Mucosa of gallbladder (tissue), 1 donor: ENCODE results near the gene JDP2. TPM values are rescaled to one million over a fixed set of nuclear protein-coding genes. Genes with fewer than 3 reads are reported as not detected.

Experiments used
- DNase-seq: peaks from one replicate; pipeline ENCODE4 v3.0.0-alpha.2; 2020; ENCODE audit warnings: low spot score
- total RNA-seq: library from RNA; stranded (reverse); gene quantifications from one replicate; pipeline ENCODE4 v1.2.1, GENCODE V29; 2021
- donor health status: DM: no; HTN: no; CAD: no.

JDP2 gene
- total RNA-seq, 1 donor from 2014 or later: 43.0 TPM

DNA sequence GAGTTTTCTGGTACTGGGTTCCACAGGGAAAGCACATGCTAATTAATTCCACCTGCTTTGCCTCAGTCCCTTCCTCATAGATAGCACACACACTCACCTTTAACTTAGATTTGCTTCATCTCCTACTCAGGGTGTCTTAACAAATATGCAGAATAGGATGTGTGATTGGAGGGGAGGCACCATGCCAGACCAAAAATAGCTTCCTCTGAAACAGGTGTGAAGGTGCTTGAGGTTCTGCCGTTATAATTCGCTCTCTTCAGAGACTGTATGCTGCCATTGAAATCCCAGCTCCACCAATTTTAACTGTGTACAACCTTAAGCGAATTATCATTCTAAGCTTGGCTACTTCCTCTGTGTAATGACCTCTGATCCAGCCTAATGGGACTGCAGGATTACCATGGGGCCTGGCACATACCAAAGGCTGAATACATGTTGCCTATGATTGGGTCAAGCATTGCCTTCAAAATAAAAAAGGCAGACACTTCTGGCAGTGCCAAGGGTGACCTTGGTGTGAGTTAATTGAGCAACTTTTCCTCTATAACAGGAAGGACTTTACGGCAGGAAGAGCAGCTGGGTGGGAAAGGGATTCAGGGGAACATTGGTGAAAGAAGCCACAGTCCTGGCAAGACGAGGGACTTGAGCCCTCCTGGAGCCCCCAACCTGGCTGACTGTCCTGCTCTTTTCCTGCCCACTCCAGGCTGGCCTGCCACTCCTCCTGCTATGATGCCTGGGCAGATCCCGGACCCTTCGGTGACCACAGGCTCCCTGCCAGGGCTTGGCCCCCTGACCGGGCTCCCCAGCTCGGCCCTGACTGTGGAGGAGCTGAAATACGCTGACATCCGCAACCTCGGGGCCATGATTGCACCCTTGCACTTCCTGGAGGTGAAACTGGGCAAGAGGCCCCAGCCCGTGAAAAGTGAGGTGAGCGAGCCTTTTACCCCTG, 9.7 kb downstream of the JDP2 start:
- DNase-seq: no peak

DNA sequence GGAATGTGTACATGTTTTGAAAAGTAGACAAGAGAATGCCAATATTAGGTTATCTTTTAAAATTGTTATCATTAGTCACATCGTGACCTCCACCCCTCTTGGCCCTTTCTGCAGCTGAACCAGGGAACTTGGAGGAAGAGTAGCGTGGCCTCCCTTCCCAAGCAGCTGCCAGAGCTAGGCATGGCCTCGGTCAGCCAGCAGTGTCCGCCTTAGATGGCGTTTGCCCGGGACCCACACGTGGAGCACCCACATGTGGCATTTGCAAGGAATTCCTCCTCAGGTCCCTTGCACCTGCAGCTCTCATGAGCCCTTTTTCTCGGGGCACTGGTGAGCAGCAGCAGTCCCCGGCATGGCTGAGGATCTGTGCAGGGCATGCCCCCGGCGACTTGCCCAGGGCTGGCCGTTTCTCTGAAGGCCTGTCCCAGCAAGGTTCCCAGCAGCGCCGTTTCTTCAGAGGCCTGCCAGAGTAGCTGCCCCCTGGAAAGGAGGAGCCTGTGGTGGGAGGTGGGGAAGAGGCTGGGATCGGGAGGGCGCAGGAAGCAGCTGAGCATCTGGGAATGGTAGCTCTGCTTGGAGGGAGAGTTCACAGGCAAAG, 10.8 kb downstream of the JDP2 start:
- no peak for DNase-seq

DNA sequence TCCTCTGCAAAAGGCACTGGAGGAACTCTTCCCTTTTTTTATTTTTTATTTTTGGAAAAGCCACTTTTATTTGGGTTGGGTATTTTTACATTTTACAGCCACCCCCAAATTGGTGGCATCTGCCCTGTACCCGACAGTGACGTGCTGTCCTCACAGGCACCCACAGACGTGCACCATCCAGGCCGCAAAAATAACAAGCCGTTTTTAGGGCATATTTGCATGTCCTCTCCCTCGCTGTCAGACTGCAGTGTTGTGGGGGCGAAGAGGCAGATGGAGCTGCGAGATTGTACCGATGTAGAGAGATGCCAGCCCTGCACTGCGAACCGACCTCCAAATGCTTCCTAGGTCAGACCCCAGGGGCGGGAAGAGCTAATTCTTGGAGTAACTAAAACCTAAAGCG, 12.2 kb downstream of the JDP2 start:
- DNase-seq: no peak

DNA sequence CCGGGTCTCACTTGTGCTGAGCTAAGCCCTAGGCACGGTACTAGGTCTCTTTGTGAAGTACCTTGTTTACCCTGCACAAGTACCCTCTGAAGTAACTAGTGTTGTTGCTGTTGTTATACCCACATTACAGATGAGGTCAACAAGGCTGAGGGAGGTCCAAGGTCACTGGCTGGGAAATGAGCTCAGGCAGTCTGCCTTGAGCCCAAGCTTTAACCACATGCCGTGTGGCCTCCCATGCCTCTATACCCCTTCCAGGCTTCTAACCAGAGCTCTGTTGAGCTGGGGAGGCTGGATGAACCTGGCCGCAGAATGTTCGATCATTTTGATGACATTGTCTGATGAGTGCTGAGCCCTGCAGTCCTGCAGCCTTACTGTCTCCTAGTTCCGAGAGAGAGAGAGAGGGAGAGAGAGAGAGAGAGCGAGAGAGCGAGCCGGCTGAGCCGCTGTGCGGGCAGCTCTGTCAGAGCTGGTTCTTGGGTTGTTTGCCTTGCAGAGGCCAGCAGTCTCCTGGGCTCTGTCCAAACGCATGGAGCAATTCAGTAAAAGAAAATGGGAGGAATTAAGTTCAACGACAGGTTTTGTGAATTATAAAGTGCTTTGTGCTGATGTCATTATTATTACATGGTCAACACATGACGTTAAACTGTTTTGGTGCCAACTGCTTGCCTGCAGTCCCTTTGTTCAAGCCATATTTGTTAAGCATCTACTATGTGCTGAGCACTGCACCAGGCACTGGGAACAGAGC, 13.1 kb downstream of the JDP2 start:
- peak; percentile 54 for DNase-seq

DNA sequence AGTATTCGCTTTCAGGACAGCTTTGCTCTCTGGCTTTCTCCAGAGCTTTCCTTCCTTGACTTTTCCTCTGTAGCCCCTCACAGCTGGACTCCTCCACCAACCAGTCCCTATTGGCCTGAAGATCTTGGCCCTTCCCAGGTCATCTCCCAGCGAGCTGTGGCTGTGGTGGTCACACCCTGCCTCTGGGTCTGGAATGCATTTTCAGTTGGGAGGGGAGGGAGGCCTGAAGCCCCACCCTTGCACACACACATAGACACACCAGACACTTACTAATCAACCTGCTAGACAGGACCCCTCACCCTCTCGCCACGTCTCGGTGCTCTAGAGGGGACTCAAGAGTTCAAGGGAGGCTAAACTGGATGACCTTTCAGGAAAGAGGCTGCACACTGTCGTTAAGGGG, 13.9 kb downstream of the JDP2 start:
- no peak for DNase-seq

DNA sequence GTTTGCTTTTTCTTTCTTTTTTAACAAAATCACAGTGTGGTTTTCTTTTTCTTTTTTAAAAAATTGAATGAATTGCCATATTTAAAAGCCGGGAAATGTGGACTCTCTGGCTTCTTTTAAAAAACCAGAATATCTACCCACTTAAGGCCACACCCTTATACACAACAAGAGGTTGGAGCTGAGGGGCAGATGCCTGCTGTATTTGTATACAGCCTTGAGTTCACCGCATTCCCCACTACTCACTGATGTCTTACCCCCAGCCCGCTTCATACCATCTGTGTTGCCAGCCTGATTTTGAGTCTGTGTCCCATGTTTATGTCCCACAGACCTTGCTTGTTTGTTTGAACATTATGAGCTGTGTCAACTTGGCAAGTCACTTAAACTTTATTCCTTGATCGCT, 14.3 kb downstream of the JDP2 start:
- no peak for DNase-seq

DNA sequence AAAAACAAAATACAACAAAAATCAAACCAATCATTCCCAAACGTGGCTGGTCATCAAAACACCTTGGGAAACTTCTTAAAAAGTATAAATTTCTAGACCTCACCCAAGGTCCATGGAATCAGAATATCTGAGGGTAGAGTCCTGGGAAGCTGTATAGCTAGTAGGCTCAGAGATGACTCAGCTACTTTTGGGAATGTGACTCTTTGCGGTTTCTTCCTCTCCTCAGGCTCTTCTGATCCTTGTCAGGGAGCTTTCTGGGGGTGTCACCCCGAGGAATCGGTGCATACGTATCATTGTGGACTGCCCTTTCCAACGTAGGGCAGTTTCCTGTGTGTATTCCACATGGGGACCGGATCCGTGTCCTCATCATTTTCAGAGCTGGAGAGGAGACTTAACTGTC, 14.8 kb downstream of the JDP2 start:
- DNase-seq: no peak

DNA sequence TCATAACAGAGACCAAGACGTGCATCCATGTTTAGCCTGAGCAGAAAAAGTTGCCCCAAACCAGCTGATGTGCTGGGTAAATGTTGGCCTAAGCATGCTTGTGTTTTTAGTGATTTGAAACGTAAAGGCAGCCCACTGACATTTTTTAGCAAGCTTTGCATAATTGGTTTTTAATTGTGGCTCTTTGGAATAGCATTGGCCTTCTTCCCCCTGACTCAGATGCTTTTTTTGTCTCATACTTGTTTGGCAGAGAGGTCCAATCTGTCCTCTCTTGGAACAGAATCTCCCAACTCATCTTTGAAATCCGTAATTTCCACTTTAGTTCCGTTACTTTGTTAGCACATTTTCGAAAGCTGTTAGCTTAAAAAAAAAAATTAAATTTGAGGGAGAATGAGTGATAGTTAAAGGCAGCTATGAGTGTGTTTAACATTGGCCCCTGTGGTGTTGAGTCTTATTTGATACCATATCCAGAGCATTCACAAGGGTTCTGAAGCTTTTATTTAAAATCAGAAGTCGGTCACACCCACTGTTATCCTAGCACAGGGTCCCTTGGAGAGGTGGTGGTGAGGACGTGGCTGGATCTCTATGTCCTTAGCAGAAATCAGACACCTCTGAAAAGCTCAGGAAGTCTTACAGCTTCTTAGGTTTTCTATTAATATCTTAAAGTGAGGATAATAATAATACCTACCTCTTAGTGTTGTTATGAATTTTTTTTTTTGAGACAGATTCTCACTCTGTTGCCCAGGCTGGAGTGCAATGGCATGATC, 15.6 kb downstream of the JDP2 start:
- DNase-seq: no peak

DNA sequence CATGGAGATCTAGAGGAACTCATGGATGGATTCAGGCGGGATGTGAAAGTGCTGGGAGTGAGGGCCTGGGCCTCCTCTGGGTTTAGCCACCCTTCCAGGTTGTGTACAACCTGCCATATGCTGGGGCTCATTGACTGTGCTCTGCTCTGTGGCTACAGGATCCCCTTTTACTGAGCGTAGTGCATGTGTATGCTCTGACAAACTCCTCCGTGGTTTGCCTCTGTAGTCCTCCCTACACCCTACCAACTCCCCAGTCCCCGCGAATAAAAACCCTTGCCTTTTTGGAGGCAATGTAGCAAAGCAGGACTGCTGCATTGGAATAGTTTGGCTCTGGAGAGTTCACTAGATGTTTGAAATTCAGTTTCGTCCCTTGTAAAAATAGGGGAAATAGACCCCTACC, 17.4 kb downstream of the JDP2 start:
- DNase-seq: no peak

DNA sequence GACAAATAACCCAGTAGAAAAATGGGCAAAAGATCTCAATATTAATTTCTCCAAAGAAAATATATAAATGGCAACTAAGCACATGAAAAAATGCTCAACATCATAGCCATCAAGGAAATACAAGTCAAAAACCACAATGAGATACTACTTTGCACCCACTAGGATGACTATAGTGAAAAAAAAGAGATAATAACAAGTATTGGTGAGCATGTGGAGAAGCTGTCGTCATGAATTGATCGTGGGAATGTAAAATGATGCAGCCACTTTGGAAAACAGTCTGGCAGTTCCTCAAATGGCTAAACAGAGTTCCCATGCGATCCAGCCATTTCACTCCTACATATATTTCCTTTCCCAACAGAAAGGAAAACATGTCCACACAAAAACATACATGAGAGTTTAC, 18.1 kb downstream of the JDP2 start:
- DNase-seq: no peak

DNA sequence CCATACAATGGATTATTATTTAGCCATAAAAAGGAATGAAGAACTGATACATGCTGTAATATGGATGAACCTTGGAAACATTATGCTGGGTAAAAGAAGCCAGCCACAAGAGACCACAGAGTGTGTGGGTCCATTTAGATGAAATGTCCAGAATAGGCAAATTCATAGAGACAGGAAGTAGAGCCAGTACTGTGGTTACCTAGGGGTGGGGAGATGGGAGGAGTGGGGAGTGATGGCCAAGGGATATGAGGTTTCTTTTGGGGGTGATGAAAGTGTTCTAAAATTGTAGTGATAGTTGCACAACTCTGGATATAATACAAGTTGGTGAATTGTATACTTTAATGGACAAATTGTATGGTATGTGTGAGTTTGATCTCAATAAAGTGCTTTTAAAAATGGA, 18.6 kb downstream of the JDP2 start:
- no peak for DNase-seq

DNA sequence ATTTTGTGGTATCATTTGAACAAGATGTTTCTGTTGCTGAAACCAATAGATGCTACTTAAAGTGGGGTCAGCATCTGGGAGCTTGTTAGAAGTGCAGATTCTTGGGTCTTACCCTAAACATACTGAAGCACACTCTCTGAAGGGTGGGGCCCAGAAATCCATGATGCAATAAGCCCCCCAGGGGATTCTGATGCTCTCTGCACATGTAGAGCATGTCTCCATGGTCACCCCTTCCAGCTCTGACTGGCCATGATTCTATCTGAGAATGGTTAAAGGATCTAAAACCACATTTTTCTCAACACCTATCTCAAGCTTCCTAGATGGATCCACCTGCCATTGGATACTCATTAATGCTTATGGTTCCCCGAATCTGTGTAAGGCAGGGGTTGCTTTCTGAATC, 20.4 kb downstream of the JDP2 start:
- no peak for DNase-seq

DNA sequence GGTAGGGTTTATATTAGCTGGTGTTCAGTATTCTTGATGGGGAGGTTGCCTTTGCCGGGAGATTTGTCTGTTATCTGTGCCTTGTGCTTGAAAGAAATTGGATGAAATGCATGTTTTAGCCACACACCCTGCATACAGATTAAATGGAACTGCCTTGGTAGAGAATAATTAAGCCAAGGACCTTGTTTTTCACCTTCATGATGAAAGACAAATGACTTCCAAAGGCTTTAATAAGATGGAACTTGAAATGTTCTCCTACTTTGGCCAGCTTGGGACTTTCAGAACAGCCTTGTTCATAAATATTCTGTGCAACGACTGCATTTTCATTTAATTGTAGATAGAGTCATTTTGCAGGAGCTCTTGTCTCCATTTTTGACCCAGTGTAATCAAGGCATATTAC, 21.2 kb downstream of the JDP2 start:
- DNase-seq: no peak

DNA sequence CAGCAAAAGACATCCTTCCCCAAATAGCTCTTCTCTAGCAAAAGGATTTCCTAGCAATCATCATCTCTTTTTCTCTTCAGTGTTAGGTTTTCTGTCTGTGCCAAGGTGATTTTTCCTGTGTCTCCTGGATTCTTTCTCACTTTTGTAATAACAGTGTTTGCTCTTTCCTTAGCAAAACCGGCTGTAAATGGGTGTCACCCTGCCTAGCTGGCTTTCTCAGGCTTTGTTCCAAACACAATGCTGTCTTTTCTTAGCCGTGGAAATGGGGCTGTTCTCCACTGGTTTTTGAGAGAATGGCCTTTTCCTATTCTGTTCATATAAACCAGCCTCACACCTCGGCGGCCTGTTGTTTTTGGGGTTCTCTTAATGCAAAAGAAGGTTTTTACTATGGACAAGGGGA, 21.9 kb downstream of the JDP2 start:
- DNase-seq: no peak

DNA sequence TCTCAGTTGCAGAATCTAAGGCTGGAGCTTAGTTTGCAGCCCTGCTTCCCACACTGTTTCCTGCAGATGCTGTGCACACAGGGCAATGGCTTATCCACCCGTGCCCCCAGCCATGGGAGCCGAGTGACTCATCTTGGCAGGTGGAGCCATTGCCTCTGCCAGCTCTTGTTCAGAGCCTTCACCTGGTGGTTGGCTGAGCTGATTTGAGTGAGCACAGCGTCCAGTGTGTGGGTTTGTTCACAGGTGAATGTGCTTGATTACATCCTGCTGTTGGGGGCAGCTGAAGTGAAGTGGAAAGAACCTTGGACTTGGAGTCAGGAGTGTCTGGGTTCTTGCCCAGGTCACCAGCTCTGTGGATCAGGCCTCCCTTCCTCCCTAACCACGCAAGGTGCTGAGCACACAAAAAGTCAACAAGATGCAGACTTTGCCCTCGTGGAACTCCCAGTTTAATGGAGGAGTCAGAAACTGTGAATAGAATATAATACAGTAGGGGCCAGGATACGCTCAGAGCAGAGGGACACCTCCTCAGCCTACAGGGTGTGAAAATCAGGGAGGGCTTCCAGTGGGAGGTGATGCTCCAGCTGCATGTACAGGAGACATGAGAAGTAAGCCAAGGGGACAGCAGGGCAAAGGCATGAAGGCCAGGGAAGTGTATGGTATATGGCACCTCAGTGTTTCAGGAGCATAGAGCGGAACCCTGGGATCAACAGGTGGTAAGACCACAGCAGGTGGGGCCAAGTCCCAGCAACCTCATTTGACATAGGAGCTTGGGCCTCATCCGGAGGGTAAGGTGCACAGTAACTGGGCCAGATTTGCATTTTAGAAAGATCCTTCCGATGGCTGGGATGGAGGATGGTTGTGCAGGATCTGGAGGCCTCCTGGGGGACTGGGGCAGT, 22.8 kb downstream of the JDP2 start:
- DNase-seq: peak; percentile 89

DNA sequence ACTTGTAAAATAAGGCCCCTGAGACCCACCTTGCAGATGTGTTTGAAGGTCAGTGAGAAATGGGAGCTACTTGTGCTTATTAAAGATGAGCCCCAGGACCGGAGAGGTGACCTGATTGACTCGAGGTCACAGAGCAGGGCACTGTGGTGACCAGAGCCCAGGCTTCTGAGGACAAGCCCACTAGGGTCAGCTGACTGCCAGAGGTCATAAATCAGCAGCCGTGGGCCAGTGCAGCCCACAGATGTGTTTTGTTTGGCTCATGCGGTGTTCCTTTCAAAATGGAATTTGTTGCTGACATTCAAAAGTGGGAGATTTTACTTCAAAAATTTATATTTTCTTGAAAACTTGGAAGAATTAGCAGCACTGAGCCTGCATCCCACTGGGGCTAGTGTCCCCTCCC, 24.5 kb downstream of the JDP2 start:
- DNase-seq: no peak

DNA sequence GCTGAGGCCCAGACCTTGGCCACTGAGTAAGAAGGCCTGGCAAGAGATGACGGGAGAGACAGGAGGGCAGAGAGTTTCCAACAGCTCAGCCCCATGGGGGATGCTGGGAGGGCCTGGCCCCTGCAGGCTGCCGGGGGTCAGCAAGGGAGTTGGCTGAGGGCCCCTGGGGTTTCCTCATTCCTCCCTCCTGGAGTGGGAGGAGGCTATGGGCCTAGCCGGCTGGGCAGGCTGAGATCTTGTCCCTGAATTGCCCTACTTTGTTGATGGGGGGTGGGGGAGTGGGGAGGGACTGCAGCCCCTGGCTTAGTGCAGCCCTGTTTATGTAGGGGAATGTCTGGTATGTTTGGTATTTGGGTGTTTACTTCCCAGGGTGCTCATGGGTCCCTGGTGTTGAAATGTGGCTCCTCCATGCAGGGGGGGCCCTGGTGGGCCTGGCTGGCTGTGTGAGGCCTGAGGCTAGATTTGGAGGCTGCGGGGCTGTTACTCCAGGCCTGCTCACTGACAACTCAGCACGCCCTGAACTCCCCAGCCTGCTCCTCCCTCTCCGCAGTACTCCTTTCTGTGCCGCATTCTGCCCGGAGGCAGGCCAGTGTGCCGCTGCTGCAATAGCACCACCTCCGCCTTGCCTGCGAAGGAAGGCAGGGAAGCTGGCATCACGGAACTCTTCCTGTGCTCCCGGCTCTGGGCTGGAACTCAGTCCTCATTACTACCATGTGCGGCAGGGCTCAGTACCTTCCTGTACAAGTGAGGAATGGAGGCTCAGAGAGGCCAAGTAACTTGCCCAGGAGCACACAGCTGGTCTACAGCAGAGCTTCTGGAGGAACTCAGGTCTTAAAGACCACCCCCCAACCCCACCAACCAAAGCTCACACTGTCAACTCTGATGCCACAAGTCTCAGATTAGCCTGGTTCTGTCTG, 25.3 kb downstream of the JDP2 start:
- peak; percentile 74 for DNase-seq

DNA sequence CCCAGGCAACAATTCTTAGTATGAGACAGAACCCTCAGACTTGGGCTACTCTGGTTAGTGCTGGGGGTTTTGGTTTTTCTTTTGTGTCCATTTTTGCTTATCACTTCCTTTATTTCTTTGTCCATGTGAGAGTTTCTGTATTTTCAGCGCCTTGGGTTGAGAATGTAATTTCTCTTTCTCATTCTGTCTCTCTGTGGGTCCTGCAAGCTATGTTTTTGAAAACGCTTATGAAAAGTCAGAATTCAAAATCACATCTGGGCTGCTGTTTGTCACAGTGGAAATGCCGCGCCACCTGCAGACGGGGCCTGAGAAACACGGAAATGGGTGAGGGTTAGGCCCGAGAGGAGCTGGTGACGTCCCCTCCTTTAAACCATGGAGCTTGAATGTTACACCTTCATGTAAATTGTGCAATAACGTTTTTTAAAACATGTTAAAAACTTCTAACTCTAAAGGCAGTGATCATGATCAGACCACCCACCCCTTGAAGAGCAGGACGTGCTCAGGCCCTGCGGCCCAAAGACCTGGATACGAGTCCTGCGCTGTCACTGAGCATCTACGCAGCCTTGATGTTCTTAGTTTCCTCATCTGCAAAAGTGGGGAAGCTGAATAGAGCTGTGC, 26.1 kb downstream of the JDP2 start:
- DNase-seq: no peak

DNA sequence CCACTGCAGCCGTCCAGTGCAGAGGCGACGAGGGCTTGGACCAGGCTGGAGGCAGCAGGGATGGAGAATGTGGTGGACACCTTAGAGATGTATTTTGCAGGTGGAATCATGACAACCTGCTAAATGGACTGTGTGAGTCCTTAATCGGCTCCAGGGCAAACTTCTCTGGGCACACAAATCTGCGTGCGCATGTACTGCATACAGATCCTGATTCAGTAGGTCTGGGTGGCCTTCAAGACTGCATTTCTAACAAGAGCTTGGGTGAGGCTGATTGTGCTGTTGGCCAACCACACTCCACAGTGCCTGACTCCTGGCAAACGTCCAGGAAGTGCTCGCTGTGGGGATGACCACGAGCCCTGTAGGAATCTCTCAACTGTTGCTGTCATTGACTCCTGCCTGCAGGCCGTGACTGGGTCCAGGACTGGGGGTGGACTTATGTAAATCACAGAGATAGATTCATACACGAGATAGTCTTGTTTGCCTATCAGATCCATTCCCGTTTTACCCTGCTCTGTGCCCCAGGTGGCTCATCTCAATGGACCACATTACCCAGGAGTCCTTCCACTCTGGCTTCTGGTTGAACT, 27.2 kb downstream of the JDP2 start:
- DNase-seq: peak; percentile 79
